Measurements from ENCODE around the gene ANTXR1.

Gene ANTXR1

DNA sequence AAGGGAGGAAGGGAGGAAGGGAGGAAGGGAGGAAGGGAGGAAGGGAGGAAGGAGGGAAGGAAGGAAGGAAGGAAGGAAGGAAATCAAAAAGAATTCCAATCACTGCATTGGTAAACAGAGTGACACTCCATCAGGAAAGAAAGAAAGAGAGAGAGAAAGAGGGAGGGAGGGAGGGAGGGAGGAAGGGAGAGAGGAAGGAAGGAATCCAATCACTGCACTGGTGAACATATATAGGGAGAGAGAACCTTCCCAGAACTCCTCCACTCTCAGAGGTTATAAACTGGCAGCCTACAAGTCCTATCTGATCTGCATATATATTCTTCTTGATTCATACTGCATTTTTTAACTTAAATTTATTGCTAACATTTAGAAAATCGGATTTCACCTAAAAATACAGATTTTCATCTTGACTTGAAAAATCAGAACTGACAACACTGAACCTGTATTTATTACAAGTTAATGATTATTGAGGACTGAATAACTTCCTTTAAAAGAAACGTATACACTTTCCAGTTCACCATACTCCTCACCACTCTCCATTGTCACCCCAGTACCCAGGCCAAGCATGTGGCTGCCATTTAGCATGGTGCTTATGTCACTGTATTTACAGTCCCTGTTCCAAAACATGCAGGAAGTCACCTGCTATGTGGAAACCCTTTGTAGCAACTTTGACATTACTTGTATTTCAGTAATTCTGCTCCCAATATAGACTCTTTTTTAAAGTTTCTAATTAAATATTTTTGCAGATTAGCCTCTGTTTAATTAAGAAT lies 83.5 kb downstream of the ANTXR1 start:
- no peak for TF ChIP-seq ZFX (IDR thresholded peaks at IDR 0.05)
- TF ChIP-seq, protein P1, sequence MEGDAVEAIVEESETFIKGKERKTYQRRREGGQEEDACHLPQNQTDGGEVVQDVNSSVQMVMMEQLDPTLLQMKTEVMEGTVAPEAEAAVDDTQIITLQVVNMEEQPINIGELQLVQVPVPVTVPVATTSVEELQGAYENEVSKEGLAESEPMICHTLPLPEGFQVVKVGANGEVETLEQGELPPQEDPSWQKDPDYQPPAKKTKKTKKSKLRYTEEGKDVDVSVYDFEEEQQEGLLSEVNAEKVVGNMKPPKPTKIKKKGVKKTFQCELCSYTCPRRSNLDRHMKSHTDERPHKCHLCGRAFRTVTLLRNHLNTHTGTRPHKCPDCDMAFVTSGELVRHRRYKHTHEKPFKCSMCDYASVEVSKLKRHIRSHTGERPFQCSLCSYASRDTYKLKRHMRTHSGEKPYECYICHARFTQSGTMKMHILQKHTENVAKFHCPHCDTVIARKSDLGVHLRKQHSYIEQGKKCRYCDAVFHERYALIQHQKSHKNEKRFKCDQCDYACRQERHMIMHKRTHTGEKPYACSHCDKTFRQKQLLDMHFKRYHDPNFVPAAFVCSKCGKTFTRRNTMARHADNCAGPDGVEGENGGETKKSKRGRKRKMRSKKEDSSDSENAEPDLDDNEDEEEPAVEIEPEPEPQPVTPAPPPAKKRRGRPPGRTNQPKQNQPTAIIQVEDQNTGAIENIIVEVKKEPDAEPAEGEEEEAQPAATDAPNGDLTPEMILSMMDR (conservative IDR thresholded peaks at IDR 0.05), result no peak
- no peak overlapping the region for H3K27ac ChIP-seq

DNA sequence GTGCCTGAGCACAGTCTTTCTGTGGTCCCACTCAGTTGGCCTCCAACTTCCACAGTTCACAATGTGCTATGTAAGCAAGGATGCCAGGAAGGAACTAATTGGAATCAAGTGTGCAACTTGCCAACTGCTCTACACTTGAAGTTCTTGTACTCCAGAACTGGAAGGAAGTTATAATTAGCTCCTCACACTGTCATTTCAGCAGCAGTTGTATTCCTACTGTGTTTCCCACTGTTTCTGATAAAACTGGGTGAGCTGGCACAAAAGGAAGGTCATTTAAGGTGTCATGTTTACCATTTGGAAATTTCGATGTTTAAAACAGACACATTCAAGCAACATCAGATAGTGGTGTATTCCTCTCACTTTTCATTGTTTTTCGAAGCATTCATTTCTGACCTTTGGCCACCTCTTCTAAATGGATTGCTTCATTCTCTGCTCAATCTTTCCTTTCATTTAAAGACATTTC lies 84.2 kb downstream of the ANTXR1 start:
- TF ChIP-seq ZFX (IDR thresholded peaks at IDR 0.05), result no peak
- TF ChIP-seq, protein P1 (conservative IDR thresholded peaks at IDR 0.05), result no peak
- no peak overlapping the region for H3K27ac ChIP-seq

DNA sequence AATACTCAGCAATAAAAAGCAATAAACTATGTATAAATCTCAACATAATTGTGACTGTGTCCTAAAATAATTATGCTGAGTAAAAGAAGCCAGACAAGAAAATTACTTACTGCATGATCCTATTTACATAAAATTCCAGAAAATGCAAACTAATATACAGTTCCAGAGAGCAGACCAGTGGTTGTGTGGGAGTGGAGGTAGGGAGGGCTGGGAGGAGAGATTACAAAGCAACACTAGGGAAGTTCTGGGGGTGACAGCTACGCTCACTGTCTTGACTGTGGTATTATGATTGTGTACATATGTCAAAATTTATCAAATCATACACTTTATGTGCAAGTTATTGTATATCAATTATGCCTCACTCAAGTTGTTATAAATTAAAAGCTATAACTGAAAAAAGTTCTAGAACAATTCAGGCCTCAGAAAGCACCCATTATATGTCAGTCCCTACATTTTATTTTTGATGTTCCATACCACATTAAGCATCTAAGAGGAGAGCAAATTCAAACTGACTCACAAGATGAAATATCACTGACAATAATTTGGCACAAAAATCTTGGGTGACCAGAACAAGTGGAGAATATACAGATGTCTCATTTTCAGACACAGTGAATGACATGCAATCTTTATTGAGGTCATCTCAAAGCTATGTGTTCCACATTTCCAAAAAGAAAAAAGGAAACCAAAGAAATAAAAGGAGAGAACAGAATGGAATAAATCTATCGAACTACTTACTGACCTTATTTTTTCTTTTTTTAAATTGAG lies 85.1 kb downstream of the ANTXR1 start:
- TF ChIP-seq, protein P1 (conservative IDR thresholded peaks at IDR 0.05), result no peak
- TF ChIP-seq ZFX (IDR thresholded peaks at IDR 0.05), result no peak
- H3K27ac ChIP-seq, result no peak overlapping the region

DNA sequence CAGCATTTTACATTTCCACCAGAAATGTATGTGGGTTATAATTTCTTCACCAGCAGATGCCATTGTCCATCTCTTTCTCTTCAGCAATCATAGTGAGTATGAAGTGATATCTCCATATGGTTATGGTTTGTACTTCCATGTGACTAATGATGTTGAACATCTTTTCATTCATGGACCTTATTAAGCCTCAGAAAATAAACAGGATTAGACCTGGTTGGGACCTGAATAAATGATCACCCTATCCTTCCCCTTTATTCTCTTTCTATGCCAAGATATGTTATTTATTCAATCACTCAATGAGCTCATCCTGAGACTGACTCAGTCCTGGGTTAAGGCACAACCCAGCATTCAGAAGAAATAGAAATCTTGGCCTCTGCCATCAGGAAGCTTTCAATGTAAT lies 86.6 kb downstream of the ANTXR1 start:
- TF ChIP-seq, protein P1 (conservative IDR thresholded peaks at IDR 0.05), result no peak
- TF ChIP-seq ZFX (IDR thresholded peaks at IDR 0.05), result no peak
- H3K27ac ChIP-seq, result no peak overlapping the region

DNA sequence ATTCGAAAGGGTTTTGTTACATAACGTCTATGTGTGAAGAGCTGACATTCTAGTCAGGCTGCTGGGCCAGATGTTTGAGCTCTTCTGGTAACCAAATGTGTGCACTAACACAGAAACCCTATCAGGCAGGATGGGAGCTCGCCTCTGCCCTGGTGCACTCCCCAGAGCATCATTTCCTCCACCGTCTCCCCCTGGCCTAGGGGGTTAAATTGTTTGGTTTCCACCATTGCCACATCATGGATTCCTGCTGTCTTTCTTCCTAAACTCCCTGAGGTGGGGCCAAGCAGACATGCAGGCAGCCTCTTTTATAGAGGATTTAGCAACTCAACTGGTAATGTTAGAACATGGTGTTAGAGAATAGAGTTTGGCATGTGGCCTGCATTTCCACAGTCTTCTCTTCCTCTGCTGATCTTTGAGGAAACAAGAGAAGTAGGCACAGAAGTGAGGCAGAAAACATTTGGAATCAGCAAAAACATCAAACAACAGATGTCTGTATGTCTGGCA lies 87.3 kb downstream of the ANTXR1 start:
- H3K27ac ChIP-seq, result no peak overlapping the region
- no peak for TF ChIP-seq ZFX (IDR thresholded peaks at IDR 0.05)
- TF ChIP-seq, protein P1 (conservative IDR thresholded peaks at IDR 0.05), result no peak

DNA sequence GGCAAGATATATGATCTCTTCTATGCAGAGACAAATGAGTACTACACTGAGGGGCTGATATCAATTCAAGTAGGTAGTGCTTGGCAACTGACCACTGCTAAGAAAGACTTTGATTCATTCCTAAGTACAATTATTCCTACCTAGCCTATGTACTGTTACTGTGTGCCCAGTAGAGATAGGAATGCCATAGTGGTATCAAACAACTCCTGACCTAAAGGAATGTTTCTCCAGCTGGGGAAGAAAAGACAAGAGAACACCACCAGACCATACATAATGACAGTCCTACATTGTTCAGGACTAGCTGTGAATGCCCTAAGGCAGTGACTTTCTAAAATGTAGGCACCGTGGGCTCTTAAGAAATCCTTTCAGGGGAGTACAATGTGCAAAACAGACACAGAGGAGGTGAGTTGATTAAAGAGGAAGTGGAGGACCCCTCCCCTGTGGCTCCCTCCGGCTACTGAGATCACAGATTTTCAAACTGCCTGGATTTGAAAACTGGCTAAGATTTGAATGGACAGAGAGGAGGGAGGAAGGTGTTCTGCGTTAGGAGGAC lies 89.1 kb downstream of the ANTXR1 start:
- TF ChIP-seq, protein P1 (conservative IDR thresholded peaks at IDR 0.05), result no peak
- no peak for TF ChIP-seq ZFX (IDR thresholded peaks at IDR 0.05)
- H3K27ac ChIP-seq, result no peak overlapping the region

DNA sequence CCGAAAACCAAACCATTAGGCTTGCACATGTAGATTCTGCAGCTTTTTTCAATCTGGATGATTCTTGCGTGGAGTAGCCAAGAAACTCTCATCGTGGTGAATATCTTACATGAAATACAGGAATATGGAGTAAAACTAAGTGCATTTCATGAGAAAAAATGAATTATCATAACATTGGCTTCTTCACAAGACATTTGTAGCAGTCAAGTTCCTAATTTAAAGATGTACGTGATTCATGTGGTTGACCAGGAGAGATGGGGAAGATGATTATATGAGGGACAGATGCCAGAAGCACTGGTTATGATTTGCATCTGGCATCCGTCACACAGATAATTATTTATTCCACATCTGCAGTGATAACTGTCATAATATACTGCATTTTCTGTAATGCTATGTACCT lies 90.4 kb downstream of the ANTXR1 start:
- TF ChIP-seq, protein P1 (conservative IDR thresholded peaks at IDR 0.05), result no peak
- TF ChIP-seq ZFX (IDR thresholded peaks at IDR 0.05), result no peak

More for the DNA sequence above, 90.4 kb downstream of the ANTXR1 start:
- H3K27ac ChIP-seq, result no peak overlapping the region

Measured in C4-2B (cell line).